Measurements from ENCODE around the gene DMGDH.

The DMGDH gene

GRCh38 chr5:78972654-78973428 is 96.6 kb downstream of the DMGDH start:
- DNase-seq, result no peak

- DNase-seq, result no peak
Measured at GRCh38 chr5:78971998-78972397, 97.5 kb downstream of the DMGDH start.

- no peak for DNase-seq
Measured at GRCh38 chr5:78968781-78969180, 100.7 kb downstream of the DMGDH start.

- DNase-seq, result no peak
Measured at GRCh38 chr5:78964889-78965288, 104.6 kb downstream of the DMGDH start.

- DNase-seq, result no peak
Measured at GRCh38 chr5:78961743-78962142, 107.7 kb downstream of the DMGDH start.

GRCh38 chr5:78959767-78960166 is 109.7 kb downstream of the DMGDH start:
- no peak for DNase-seq

GRCh38 chr5:78958672-78959445 is 110.6 kb downstream of the DMGDH start:
- no peak for DNase-seq

GRCh38 chr5:78956901-78957300 is 112.6 kb downstream of the DMGDH start:
- DNase-seq, result no peak

GRCh38 chr5:78953092-78953800 is 116.2 kb downstream of the DMGDH start:
- DNase-seq, result no peak
